HG02763 (cell line): ENCODE results near the gene NME3.

Experiments
- ATAC-seq: cut with Tn5 transposase; IDR thresholded peaks from one replicate; pipeline ENCODE4 v1.9.1; 2021; ENCODE audit warnings: mild to moderate bottlenecking, moderate library complexity; ENCODE audit not compliant: unreplicated experiment

Gene NME3

DNA sequence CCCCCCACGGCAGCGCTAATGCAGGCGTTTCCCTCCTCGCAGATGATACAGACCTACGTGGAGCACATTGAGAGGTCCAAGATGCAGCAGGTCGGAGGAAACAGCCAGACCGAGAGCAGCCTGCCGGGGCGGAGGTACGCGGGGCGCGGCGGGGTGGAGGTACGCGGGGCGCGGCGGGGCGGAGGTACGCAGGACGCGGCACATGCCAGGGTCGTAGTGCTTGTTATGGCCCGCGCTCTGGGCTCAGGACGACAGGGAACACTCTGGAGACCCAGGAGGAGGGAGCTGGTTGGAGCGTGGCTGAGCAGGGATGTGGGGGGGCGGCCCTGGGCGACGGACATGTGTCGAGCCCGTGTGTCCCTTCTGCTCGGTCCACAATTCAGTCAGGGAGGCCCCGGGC is 41.9 kb downstream of the NME3 start:
- no peak for ATAC-seq

GRCh38 chr16:1729026-1729425 is 42.3 kb downstream of the NME3 start:
- no peak for ATAC-seq

GRCh38 chr16:1727651-1728624 is 43.4 kb downstream of the NME3 start:
- no peak for ATAC-seq

DNA sequence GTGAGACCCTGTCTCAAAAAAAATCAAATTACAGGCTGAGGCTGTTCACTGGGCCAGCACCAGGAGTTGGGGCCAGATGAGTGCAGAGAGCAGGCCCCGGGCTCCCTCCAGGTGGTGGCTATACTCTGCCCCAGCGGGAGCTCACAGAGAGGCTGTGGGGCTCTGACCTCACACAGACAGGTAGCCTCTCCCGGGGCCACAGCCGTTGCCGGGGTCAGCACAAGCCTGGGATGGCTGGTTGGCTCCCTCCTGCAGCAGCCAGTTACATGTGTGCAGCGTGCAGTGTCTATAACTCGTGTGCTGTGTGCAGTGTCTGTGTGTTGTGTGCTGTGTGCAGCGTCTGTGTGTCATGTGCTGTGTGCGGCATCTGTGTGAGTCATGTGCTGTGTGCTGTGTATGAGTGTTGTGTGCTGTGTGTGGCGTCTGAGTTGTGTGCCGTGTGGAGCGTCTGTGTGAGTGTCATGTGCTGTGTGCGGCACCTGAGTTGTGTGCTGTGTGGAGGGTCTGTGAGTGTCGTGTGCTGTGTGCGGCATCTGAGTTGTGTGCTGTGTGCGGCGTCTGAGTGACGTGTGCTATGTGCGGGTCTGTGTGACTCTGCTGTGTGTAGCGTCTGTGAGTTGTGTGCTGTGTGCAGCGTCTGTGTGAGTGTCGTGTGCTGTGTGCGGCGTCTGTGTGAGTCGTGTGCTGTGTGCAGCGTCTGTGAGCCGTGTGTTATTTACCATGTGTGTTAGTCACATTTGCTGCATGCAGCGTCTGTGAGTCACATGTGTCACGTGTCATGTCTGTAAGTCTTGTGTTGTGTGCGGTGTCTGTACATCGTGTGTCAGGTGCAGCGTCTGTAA is 44.5 kb downstream of the NME3 start:
- ATAC-seq = no peak

- ATAC-seq = no peak
These were observed 46.9 kb downstream of the NME3 start for GRCh38 chr16:1724491-1724890.

GRCh38 chr16:1723450-1724147 is 47.7 kb downstream of the NME3 start:
- no peak for ATAC-seq

GRCh38 chr16:1721372-1721771 is 50.0 kb downstream of the NME3 start:
- ATAC-seq = no peak
